Body of pancreas (tissue), 4 donors: ENCODE measurements around the gene CNTNAP2.

Experiments used
- POLR2A ChIP-seq, 3 donors: fragments of 450-650 bp; IDR thresholded peaks; one replicate each; pipeline ENCODE4 v1.6.1; 2016; ENCODE audit warnings: antibody characterized with exemption in 3 of 3, mild to moderate bottlenecking in 2 of 3
- TF ChIP-seq, protein P1 (sequence below), 7 experiments: fragments of 450-650 bp in 4 of 7; fragments of 200-600 bp in 3 of 7; sonication (generic) in 3 of 7; IDR thresholded peaks; one replicate each; pipeline ENCODE4 v1.5.1; 2016 to 2019; ENCODE audit warnings: antibody characterized with exemption in 7 of 7

DNA sequence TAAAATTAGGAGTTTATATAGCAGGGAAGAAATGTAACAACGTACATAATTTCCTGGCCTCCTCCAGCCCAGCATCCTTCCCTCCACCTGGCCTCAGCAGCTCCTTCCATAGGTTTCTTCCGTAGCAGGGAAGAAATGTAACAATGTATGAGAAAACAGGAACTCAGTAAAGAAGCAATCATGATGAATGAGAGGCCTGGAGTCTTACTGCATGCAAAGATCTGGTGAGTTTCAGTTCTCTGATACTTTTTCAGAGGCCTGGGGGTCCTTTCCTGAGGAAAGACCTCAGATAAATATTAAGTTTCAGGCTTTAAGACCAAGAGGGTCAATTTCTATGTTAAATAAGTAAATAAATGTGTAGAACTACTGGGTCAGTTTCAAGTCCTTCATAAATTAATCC is 2318.3 kb downstream of the CNTNAP2 start:
- TF ChIP-seq, protein P1, sequence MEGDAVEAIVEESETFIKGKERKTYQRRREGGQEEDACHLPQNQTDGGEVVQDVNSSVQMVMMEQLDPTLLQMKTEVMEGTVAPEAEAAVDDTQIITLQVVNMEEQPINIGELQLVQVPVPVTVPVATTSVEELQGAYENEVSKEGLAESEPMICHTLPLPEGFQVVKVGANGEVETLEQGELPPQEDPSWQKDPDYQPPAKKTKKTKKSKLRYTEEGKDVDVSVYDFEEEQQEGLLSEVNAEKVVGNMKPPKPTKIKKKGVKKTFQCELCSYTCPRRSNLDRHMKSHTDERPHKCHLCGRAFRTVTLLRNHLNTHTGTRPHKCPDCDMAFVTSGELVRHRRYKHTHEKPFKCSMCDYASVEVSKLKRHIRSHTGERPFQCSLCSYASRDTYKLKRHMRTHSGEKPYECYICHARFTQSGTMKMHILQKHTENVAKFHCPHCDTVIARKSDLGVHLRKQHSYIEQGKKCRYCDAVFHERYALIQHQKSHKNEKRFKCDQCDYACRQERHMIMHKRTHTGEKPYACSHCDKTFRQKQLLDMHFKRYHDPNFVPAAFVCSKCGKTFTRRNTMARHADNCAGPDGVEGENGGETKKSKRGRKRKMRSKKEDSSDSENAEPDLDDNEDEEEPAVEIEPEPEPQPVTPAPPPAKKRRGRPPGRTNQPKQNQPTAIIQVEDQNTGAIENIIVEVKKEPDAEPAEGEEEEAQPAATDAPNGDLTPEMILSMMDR (IDR thresholded peaks at IDR 0.05): no peak
- no peak for TF ChIP-seq POLR2A (IDR thresholded peaks at IDR 0.05)
